Measurements from ENCODE around the gene FANCD2OS. TPM values are rescaled to one million over a fixed set of nuclear protein-coding genes. Genes with fewer than 3 reads are reported as not detected.

FANCD2OS gene, protein sequence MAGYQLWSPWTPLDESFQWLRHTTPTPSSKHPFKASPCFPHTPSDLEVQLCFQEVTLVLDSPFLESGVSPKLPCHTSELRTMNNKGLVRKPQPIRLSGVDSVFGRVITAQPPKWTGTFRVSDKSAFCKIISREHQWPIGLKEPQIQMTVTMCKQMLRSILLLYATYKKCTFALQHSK
- not detected in 2 replicates for total RNA-seq

DNA sequence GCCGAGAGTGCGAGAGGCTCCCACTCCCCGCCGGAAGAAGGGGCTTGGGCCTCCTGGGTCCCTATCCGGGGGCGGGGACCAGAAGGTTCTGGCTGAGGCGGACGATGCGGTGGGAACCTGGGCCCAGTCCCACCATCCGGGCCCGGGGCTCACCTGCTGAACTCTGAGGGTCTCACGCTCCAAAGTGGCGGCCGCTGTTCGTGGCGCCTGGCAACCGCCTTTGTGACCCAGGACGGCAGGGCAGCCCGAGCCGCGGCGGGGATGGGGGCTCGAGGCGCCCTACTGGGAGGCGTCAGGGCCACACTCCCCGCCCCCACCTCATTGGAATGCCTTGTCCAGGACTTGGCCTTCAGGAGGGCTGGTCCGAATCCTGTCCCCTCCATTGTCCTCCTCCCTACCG, at the start of gene FANCD2OS:
FANCD2OS (minus strand) TSS at position 165 of the 400 bp plus-strand sequence. CDS start 3,481 bp downstream, outside the sequence.

DNA sequence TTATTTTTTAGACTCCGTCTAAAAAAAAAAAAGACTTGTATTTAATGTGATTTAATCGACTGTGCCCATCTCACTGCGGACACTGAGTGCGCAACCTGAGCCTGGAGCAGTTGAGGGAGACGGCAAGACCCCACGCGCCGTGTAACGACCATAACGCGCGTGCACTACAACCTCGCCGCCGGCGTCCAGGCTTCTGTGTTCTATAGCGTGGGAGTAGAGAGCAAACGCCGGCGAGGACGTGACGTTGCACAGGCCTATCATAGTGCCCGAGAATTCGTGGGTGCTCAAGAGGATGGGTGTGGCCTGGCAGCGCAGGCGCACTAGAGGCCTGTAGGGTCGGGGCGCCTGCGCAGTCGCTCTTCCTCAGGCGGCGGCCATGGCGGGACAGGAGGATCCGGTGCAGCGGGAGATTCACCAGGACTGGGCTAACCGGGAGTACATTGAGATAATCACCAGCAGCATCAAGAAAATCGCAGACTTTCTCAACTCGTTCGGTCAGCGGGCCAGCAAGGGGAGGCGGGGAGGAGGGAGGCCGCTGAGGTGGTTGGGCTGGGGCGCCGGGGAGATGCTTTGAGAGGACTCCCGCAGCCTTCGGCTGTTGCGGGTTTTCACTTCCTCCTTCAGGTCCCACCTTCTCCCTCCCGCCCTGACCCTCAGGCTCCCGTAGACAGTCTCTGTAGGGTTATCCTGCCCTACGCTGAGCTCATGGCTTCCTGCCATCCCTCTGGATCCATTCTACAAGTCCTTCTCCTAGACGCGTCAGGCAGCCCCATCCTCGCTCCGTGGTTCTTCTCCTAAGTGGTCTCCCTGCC, 7.5 kb upstream of the FANCD2OS start, which contains the start of gene BRK1:
BRK1 (plus strand) TSS at position 350 of the 812 bp plus-strand sequence; CDS start at position 377, 27 bp downstream.

Other genes with a start within 250 kb of the FANCD2OS start
- gene CIDEC, start 228.0 kb downstream of the FANCD2OS start, total RNA-seq = not detected in 2 replicates
- 23.5 and 23.8 TPM in 2 replicates for gene JAGN1, start 217.6 kb downstream of the FANCD2OS start, total RNA-seq
- 0.89 and 2.1 TPM in 2 replicates for gene IL17RE, start 205.4 kb downstream of the FANCD2OS start, total RNA-seq
- gene IL17RC, start 191.2 kb downstream of the FANCD2OS start, total RNA-seq = 22.2 and 32.3 TPM in 2 replicates
- gene CRELD1, start 174.4 kb downstream of the FANCD2OS start, total RNA-seq = 76.0 and 154 TPM in 2 replicates
- 3.9 and 4.7 TPM in 2 replicates for gene PRRT3, start 155.8 kb downstream of the FANCD2OS start, total RNA-seq
- 61.7 and 97.5 TPM in 2 replicates for gene EMC3, start 121.4 kb downstream of the FANCD2OS start, total RNA-seq
- gene FANCD2, start 81.8 kb downstream of the FANCD2OS start, total RNA-seq = 3.1 and 7.4 TPM in 2 replicates
- 80.3 and 90.6 TPM in 2 replicates for gene BRK1, start 7.4 kb upstream of the FANCD2OS start, total RNA-seq
- gene VHL, start 33.5 kb upstream of the FANCD2OS start, total RNA-seq = 36.3 and 37.2 TPM in 2 replicates
- 5.9 and 22.7 TPM in 2 replicates for gene IRAK2, start 56.7 kb upstream of the FANCD2OS start, total RNA-seq
- gene TATDN2, start 140.2 kb upstream of the FANCD2OS start, total RNA-seq = 16.4 and 18.3 TPM in 2 replicates
- not detected in 2 replicates for gene GHRL, start 184.7 kb upstream of the FANCD2OS start, total RNA-seq
- 359 and 364 TPM in 2 replicates for gene SEC13, start 212.9 kb upstream of the FANCD2OS start, total RNA-seq